ENCODE results near the gene SERPINE1. TPM values are rescaled to one million over a fixed set of nuclear protein-coding genes. Genes with fewer than 3 reads are reported as not detected.
"Not testable (repeated sequence)": the region's sequence is repeated elsewhere in the genome, so short reads cannot be mapped to it uniquely, and the experiment has no call there.

Gene SERPINE1
- total and polyA plus RNA-seq, 2 of the 8 experiments (the other 6 are each of a cell fraction or from before 2014, with no cell fraction given) = 3.7 to 5.6 TPM

DNA sequence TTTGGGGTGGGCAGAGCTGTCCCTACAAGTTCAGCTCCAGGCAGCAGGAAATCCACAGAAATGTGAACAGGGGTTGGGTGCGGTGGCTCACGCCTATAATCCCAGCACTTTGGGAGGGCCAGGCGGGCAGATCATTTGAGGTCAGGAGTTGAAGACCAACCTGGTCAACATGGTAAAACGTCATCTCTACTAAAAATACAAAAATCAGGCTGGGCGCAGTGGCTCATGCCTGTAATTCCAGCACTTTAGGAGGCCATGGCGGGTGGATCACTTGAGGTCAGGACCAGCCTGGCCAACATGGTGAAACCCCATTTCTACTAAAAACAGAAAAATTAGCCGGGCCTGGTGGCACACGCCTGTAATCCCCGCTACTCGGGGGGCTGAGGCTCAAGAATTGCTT lies 23.2 kb upstream of the SERPINE1 start:
- not testable (repeated sequence) for H2BK120ac ChIP-seq (replicated peaks; ENCODE audit: low read depth, low read length); FAIRE-seq; H3K18ac ChIP-seq (ENCODE audit: extremely low read depth, low read length); H4K20me1 ChIP-seq (replicated peaks in 1 of 2; ENCODE audit: control insufficient read depth in 1 of 2, insufficient read depth in 2 of 2, low read length in 2 of 2); H3K4ac ChIP-seq (replicated peaks; ENCODE audit: insufficient read length, low read depth, low read length); H3K56ac ChIP-seq (replicated peaks; ENCODE audit: insufficient read length, low read depth, low read length); H3K79me1 ChIP-seq (ENCODE audit: low read depth, low read length); H3K4me2 ChIP-seq (ENCODE audit: insufficient read depth in 1 of 2, low read depth in 2 of 2, low read length in 2 of 2); H3K9ac ChIP-seq (replicated peaks in 1 of 4; ENCODE audit: extremely low read depth in 1 of 4, low read depth in 3 of 4, low read length in 3 of 4); H3K79me2 ChIP-seq (ENCODE audit: control insufficient read depth in 1 of 2, insufficient read depth in 2 of 2, low read length in 2 of 2); H3K27ac ChIP-seq (ENCODE audit: low read depth, low read length); H4K91ac ChIP-seq (replicated peaks; ENCODE audit: insufficient read length, low read length); H3K36me3 ChIP-seq (ENCODE audit: control insufficient read depth in 2 of 4, insufficient read depth in 4 of 4, low read length in 3 of 4); H2AFZ ChIP-seq (ENCODE audit: low read length); H3K4me3 ChIP-seq (ENCODE audit: extremely low read depth in 1 of 4, insufficient read depth in 2 of 4, low read depth in 3 of 4, low read length in 4 of 4); H3K23me2 ChIP-seq (ENCODE audit: low read depth, low read length); DNase-seq (ENCODE audit: low read depth in 1 of 2, low spot score in 2 of 2); H3K27me3 ChIP-seq (replicated peaks in 1 of 4; ENCODE audit: control insufficient read depth in 3 of 4, extremely low read depth in 1 of 4, insufficient read depth in 3 of 4, low read length in 3 of 4); H4K8ac ChIP-seq (ENCODE audit: extremely low read depth, insufficient read depth, low read length); H3K9me3 ChIP-seq (ENCODE audit: insufficient read depth in 2 of 2, low read depth in 1 of 2, low read length in 1 of 2); H4K5ac ChIP-seq (ENCODE audit: insufficient read length, low read depth, low read length); H3K23ac ChIP-seq (ENCODE audit: insufficient read length); H3K14ac ChIP-seq (ENCODE audit: insufficient read length)
- Histone ChIP-seq H2BK15ac (ENCODE audit: low read length) (0 out of 2 replicates have a peak overlapping the region, but pooled peaks have one; percentile 88), H3K4me1 (replicated peaks in 1 of 4; ENCODE audit: control insufficient read depth in 3 of 4, insufficient read depth in 4 of 4, low read length in 3 of 4) (peaks cover 0 to 17% (median 12%) of the 10 kb centered on the region in 4 experiments; a peak in 6 of 7 replicates), H2AK5ac (ENCODE audit: low read depth, low read length) (peak overlapping the region; percentile 16; the same call in 1 of the 2 replicates), H2BK5ac (ENCODE audit: low read depth, low read length) (peak overlapping the region; percentile 46; the same call in 1 of the 2 replicates), H2BK20ac (ENCODE audit: low read length) (peak overlapping the region; percentile 86; the same call in 1 of the 2 replicates), H2BK12ac (ENCODE audit: low read depth, low read length) (peak overlapping the region; percentile 80; the same call in 1 of the 2 replicates)
- ChIA-PET POLR2A (ENCODE audit: partially characterized antibody) (interaction anchor here (1.2 kb wide), 1 partner anchor 18 kb away, joined by 3 read pairs; no protein-coding TSS in a partner anchor), CTCF (ENCODE audit: partially characterized antibody) (interaction anchor here (2.2 kb wide), 1 partner anchor 10 kb away, joined by 7 read pairs; no protein-coding TSS in a partner anchor)
- WGBS, 2 experiments (ENCODE audit: extremely low coverage in 1 of 2, insufficient coverage in 1 of 2, insufficient read length in 1 of 2, insufficient replicate concordance in 2 of 2, low coverage in 1 of 2, low lambda C conversion rate in 2 of 2, missing lambda C conversion rate in 1 of 2) = 89% methylated on average over 10 of the region's 10 CpGs; no CpG with 5 or more reads in 1 of the 2 experiments

Data from H1 (cell line).